Measurements from ENCODE around the gene DCLRE1A.

DNA sequence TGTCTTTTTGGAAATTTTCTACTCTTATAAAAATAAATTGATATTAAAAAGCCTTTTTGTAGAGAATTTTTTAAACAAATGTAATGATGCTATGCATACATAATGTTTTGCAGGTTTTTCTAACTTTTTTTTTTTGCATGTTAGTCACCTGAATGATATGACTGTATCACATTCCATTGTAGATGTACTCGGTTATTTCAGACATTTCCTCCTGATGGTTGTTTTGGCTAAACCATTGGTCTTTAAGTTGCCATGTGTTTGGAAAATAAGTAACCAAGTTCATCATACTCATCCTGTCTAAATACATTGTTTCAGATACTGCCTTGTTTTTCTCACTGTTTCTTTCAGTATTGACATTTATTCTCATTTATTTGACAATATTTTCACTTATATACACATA is 26.4 kb upstream of the DCLRE1A start:
- TF ChIP-seq, protein P1, sequence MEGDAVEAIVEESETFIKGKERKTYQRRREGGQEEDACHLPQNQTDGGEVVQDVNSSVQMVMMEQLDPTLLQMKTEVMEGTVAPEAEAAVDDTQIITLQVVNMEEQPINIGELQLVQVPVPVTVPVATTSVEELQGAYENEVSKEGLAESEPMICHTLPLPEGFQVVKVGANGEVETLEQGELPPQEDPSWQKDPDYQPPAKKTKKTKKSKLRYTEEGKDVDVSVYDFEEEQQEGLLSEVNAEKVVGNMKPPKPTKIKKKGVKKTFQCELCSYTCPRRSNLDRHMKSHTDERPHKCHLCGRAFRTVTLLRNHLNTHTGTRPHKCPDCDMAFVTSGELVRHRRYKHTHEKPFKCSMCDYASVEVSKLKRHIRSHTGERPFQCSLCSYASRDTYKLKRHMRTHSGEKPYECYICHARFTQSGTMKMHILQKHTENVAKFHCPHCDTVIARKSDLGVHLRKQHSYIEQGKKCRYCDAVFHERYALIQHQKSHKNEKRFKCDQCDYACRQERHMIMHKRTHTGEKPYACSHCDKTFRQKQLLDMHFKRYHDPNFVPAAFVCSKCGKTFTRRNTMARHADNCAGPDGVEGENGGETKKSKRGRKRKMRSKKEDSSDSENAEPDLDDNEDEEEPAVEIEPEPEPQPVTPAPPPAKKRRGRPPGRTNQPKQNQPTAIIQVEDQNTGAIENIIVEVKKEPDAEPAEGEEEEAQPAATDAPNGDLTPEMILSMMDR (IDR thresholded peaks at IDR 0.05), result no peak
- TF ChIP-seq POLR2A (IDR thresholded peaks at IDR 0.05; ENCODE audit: low read depth), result no peak

Data from esophagus muscularis mucosa (tissue), 3 donors.